GM15510 (cell line): ENCODE results near the gene ADAMTS5.

Source experiments
- POLR2A ChIP-seq: IDR thresholded peaks from 3 replicates; pipeline ENCODE4 v1.6.1; 2011; ENCODE audit warnings: borderline replicate concordance; ENCODE audit not compliant: insufficient read length; ENCODE audit errors: extremely low read depth

Gene ADAMTS5

DNA sequence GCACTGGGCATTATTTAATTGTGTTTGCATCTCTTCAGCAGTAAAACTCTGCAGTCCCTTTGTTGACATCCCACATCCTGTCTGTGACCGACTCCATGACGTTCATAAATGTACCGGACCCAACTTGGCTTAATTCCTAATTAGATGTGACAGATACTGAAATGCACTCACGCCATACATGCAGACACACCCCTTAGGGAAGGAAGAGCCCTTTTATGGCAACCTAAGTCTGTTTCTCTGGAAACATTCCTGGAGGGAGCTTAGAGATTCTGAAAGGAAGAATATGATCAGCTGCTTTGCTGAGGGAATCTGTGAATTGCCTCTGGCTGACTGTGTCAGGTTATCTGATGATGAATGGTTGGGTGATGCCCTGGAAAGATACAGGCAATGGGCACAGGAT lies 33.4 kb downstream of the ADAMTS5 start:
- TF ChIP-seq POLR2A = no peak

DNA sequence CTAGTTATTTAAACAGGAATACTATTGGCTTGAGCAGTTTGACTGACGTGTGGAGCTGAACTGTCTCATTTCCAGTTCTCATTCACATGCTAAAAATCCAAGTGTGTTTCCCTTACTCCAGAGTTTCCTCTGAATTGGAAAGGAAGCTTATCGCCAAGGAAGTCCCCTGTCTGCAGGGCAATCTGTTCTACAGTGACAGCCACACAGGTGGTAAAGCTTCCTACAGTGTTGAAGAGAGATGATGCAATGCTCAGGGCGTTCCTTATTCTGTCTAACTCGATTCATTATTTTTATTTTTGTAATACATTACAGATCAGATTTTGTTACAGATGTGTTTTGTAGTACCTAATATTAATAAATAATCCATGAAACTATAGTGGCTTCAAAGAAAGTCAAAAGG lies 41.3 kb downstream of the ADAMTS5 start:
- no peak for TF ChIP-seq POLR2A

DNA sequence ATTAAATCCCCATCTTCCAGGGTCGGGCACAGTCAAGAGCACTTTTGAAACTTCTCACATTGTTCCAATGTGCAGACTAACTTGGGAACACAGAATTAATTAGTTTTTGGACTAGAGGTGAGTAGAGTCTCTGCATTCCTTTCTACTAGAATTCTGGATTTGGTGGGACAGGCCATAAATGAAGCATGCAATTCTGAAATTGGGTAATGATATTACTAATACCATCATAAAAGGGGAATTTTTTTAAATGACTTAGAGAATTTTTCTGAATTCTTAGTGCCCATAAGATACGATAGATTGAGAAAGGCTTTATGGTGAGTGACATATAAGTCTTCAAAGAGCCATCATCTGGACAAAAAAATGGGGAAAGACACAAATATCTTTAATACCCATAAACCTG lies 41.8 kb downstream of the ADAMTS5 start:
- TF ChIP-seq POLR2A = no peak

DNA sequence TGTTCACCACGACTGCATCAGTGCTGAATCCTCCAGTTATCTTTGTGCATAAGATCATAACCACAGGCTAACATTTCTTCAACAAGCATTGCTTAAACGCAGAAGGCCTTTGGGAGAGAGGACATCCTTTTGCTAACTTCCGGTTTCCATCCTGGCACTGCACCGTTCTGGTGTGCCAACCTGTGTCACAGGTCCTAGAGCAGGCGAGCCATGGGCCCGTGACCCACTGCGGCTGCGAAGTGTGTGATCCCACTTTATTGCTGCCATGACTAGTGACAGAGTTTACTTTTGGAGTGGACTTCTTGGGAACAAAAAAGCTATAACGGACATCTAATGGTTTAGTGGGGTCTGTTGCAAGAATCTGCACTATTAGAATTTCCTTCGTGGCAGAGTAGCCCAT lies 42.9 kb downstream of the ADAMTS5 start:
- no peak for TF ChIP-seq POLR2A

DNA sequence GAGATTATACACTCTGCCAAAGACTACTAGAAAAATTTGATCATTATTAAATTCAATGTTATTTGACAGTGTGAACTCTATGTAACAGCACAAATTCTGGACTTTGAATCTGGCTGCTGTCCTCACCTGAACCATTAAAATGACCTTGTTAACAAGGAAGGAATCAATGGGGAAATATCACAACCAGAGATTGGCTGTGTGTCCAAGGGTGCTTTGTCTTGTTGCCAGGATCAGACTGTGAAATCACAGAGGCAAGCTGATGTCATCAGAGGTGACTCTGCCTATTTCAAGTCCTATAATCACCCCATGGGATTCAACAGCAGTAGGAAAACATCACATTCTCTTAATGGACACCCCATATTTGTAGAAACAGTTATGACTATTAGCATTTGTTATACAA lies 46.8 kb downstream of the ADAMTS5 start:
- TF ChIP-seq POLR2A = no peak

DNA sequence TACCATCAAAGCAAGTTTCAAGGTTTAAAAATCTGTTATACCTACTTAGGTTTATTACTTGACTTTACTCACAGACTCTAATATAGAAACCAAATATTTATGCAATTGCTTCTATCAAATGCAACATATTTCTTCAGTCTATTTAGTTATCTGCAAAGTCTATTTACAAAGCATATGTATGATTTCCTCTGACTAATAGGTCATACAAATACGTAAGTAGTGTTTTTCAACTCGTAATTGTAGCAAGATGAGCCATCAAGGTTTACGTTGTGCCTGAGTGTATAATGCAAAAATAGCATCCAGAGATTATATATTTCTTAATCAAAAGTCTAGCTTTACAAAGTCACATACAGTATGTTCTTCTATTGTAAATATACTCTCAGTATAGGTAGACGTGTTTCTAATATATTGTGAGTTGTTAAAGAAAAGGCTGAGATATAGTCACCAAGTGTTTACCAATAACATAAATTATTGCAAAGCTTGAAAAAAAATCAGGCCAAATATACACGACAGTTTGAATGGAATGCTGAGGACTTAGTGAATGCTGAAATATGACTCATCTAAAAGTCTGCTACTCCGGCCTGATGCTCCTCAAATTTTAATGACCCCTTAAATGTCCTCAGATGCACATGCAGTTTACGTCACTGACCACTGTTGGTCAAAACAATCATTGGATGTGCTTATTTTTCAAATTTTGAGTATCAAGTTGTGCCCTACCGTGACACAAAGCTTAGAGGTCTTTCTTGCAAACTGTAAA lies 48.4 kb downstream of the ADAMTS5 start:
- no peak for TF ChIP-seq POLR2A

DNA sequence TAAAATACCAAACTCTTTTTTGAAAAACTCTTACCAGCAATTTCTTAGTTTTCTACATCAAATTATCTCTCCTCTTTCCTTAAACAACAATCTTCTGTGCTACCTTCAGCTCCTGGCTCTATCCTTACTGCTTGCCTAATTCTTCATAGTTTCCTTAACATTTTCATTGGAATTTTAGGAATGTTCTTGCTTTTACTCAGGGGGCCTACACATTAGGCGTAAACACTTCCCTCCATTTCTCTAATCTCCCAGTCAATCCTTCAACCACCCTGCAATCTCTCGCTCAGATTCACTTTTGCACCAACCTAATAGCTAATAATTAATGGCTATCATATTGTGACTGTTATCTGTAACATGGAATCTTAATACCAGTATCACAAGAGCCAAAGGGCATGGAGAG lies 50.1 kb downstream of the ADAMTS5 start:
- no peak for TF ChIP-seq POLR2A

DNA sequence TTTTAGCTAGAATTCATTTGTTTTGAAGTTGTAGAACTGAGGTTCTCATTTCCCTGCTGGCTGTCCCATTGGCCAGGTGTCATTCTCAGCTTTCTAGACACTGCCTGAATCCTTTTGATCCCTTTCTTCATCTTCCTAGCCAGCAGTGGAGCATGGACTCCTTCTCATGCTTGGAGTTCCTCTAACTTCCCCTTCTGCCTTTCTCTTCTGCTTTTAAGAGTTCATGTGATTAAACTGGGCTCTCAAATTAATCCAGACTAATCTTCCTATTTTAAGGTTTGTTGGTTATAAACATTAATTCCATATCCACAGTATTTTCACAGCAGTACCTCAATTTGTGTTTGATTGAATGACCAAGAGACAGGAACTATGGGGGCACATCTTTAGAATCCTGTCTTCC lies 52.3 kb downstream of the ADAMTS5 start:
- no peak for TF ChIP-seq POLR2A

DNA sequence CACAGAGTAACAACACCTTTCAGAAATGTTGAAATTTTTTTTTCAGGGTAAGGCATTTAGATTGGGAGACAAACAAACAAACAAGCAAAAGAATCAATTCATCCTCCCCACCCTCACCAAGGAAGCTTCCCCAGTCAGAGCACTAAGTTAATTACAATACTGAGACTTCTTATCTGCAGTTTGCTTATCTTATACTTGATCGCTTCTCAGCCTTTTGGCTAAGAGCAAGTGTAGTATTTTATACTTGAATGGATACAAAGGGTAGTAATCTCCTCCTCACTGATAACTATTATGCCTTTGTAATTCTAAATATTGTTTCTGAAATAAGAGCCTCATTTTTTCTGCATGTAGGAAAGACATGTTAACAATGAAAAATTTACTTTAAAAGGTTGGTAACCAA lies 54.4 kb downstream of the ADAMTS5 start:
- no peak for TF ChIP-seq POLR2A

DNA sequence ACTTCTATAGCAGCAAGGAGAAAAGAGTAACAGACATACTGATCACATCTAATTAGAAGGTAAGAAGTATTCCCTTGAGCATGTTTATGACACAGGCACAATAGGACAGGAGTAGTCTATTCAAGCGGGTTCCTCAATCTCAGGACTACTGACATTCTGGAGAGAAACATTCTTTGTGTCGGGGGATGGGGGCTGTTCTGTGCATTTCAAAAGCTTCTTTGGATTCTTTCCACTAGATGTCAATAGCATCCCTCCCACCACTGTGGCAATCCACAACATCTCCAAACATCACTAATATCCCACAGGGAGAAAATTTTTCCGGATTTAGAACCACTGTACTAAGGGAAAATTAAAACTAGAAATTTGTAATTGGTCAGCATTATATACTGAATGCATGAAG lies 56.9 kb downstream of the ADAMTS5 start:
- no peak for TF ChIP-seq POLR2A

DNA sequence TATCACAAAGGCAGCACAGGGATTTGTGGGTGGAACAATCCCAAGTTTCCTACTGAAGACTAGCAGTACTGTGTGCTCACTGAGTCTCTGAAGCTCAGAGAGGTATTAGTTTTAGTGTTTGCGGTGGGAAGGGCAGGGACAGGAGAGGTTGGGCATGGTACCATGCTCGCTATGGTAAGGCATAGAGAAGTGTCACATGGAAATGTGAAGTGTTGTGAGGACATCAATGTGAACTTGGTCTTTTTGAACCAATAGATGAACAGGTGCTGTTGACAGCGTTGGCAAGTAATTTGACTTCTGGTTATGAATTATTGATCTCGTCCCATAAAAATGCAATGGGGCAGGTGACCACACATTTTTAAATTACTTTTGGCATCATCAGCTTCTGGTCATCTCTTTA lies 65.9 kb downstream of the ADAMTS5 start:
- no peak for TF ChIP-seq POLR2A

DNA sequence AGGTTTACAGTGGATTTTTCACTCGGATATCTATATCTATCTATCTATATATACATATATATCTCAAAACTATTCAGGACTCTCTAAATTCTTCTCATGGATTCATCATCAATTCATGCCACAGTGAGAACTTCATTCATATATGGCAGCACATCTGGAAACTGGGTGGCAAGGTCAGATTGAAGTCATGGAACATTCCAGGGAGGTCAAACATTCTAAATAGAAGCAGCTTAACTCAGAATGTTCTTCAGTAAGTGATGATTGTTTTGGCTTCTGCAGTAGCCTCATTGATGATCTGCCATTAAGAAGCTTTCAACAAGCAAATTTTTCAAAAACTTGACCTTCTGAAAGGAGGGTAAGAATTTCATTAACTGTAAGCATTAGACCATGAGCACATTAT lies 74.7 kb downstream of the ADAMTS5 start:
- no peak for TF ChIP-seq POLR2A

DNA sequence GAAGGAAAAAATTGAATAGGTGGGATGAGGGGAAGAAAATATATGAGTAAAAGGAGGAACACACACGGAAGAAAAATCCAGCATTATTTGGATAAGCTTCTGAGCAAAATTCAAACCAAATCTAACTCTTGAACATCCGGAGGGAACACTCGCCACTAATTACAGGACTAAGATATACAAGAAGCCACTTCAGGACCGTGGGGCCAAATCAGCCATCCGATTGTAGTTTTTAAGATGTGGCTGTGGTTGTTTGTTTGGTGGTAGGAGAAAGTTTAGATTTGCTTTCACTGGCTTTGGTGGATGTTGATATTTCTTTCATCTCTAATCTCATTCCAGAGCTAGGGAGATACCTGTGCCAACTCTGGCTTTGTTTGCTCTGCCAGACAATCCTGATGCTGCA lies 78.0 kb downstream of the ADAMTS5 start:
- no peak for TF ChIP-seq POLR2A

DNA sequence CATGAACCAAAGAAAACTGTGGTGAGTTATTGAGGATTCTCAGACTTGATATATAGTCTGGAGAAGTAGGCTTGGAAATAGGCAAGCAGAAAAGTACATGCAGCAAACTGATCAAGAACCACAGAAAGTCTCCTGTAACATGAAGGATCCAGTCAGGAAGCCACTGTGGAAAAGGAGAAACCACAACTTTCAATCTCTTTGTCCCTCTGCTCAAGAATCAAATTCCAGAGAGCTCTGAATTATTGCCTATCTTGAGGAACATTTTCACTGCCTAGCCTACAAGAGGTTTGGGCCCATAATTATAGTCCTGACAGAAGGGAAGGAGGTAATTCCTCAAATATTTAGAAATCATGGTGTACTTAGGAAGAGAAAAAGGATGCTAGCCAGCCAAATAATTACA lies 78.6 kb downstream of the ADAMTS5 start:
- TF ChIP-seq POLR2A = no peak

DNA sequence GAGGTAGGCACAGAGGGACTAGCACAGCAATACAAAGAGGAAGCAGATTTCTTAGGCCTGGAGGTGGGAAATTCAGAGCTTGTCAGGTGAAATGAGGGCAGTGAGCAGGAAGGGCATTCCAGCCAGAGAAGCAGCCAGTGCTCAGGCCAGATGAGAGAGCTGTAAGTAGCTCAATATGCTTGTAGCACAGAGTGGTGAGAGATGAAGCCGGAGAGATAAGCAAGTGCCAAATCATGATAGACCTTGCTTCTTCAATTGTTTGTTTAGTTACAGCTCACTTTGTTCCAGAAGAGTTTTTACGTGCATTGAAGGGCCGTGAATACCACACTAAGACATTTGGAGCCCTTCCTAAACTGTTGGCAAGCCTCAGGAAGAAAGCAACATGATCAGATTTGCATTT lies 79.6 kb downstream of the ADAMTS5 start:
- no peak for TF ChIP-seq POLR2A

DNA sequence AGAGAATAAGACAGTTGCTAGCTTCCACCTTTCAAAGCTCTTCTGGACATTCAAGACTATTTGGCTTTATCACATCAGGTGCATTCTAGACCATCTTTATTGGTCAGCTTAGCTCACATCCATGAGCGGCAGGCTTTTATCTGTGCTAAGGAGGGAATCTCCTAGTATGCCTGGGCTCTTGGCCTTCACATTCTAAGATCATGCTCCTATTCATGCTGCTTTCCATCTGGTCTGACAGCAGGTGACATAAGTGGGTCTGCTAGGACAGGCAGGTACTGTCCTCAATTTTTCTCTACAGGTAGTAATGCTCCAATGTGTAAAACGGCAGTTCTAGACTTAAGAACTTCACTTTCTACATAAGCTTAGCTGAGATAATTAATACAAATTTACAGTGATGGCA lies 82.5 kb downstream of the ADAMTS5 start:
- TF ChIP-seq POLR2A = no peak

DNA sequence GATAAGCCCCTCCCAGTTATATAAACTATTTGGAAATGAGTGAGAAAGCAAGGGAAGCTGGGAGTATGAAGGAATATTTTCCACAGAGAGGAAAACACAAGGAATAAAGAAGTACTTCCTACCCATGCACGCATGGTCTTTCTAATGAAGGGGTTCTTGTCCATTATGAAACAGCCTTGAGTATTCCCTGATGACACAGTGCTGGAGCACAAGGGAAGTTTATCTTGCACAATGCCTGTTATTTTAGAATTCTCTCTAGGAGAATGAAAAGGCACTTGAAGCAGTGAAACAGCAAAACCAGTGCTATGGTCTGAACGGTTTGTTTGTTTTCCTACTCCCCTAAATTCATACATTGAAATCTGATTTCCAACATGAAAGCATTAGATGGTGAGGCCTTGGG lies 83.1 kb downstream of the ADAMTS5 start:
- TF ChIP-seq POLR2A = no peak
